ENCODE data around the gene CLCN6. TPM values are rescaled to one million over a fixed set of nuclear protein-coding genes. Genes with fewer than 3 reads are reported as not detected.

CLCN6 gene
- total RNA-seq, 4 donors from 2014 or later, result 14.8 to 38.4 (median 16.9) TPM

DNA sequence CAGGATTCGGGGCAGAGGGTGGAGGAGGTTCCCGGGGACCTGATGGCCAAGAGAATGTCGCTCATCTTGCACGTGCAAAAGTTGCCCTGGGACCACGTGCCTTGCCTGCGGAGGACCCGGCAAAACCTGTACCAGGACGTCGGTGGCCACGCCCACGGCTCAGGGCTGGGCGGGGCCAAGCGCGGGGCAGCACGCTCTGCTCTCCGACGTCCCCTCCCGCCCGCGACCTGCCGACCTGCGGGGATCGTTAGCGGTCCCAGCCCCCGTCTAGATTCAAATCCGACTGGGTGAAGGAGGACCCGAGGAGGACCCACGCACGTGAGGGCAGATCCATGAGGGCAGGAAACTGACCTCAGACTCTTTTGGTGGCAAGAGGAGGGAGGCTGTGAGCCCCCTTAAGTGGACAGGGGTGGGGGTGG is 44.0 kb upstream of the CLCN6 start, which contains the start of gene C1orf167:
TSS of gene C1orf167 (plus strand) at position 206 of the 419 bp plus-strand sequence. CDS start 2,208 bp downstream, outside the sequence.
- 10 to 23% methylated on average over 3 to 7 of the region's 29 CpGs for WGBS, 2 donors
- TF ChIP-seq, protein P1, sequence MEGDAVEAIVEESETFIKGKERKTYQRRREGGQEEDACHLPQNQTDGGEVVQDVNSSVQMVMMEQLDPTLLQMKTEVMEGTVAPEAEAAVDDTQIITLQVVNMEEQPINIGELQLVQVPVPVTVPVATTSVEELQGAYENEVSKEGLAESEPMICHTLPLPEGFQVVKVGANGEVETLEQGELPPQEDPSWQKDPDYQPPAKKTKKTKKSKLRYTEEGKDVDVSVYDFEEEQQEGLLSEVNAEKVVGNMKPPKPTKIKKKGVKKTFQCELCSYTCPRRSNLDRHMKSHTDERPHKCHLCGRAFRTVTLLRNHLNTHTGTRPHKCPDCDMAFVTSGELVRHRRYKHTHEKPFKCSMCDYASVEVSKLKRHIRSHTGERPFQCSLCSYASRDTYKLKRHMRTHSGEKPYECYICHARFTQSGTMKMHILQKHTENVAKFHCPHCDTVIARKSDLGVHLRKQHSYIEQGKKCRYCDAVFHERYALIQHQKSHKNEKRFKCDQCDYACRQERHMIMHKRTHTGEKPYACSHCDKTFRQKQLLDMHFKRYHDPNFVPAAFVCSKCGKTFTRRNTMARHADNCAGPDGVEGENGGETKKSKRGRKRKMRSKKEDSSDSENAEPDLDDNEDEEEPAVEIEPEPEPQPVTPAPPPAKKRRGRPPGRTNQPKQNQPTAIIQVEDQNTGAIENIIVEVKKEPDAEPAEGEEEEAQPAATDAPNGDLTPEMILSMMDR (IDR thresholded peaks at IDR 0.05), result no peak
- no peak for TF ChIP-seq POLR2A (IDR thresholded peaks at IDR 0.05)
- no peak within 1 kb of the TSS for H3K4me3 ChIP-seq (replicated peaks in 1 of 3)
- no peaks in the 10 kb centered on the region for H3K9me3 ChIP-seq
- H3K27ac ChIP-seq, result no peak within 1 kb of the TSS
- intact Hi-C loops (cut with DNase I), result no loop called here
- H3K27me3 ChIP-seq, result no peaks in the 10 kb centered on the region
- no peaks in the 10 kb centered on the region for H3K36me3 ChIP-seq
- H3K4me1 ChIP-seq, result peaks cover 0 to 5% of the 10 kb centered on the region in 2 donors
- DNase-seq, result peak; percentile 12 to 18

DNA sequence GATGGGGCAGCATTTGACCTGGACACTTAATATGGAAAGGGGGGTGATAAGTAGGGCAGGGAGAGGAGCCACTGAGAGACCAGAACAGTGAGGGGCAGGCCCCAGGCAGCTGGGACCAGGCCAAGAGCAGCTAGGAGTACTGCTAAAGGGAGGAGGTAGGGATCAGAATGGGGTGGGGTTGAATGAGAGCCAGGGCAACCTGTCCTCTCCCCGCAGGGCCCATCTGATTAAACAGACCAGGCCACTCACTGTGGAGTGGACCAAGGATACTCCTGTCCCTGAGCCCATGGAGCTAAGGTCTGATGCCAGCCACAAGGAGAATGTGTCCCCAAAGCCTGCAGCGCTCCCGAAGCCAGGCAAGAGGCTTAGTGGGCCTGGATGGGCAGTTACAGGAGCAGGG is 41.9 kb upstream of the CLCN6 start:
- Histone ChIP-seq H3K9me3 (no peaks in the 10 kb centered on the region), H3K27me3 (no peaks in the 10 kb centered on the region), H3K27ac (no peak overlapping the region), H3K4me3 (replicated peaks in 1 of 3) (no peak overlapping the region), H3K36me3 (no peaks in the 10 kb centered on the region), H3K4me1 (peaks cover 0 to 5% of the 10 kb centered on the region in 2 donors)
- peak in 1 of 2 donors; percentile 19 for DNase-seq
- 36 to 52% methylated on average over 1 to 3 of the region's 3 CpGs for WGBS, 2 donors
- intact Hi-C loops (cut with DNase I), result no loop called here
- no peak for TF ChIP-seq POLR2A (IDR thresholded peaks at IDR 0.05)
- TF ChIP-seq, protein P1 (IDR thresholded peaks at IDR 0.05), result no peak

DNA sequence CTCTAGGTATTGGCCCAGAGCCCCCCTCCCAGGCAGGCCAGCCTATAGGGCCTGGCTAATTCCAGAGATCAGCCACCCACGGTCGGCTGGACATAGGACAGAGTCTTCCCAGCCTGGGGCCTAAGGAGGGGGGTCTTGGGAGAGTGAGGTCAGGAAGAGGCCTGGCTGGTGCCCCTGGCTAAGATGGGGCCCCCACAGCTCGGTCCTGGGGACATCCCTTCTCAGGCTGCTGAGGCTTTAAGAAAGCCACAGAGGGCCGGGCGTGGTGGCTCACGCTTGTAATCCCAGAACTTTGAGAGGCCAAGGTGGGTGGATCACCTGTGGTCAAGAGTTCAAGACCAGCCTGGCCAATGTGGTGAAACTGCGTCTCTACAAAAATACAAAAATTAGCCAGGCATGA is 41.5 kb upstream of the CLCN6 start:
- intact Hi-C loops (cut with DNase I), result no loop called here
- Histone ChIP-seq H3K9me3 (no peaks in the 10 kb centered on the region), H3K4me1 (peaks cover 0 to 5% of the 10 kb centered on the region in 2 donors), H3K4me3 (replicated peaks in 1 of 3) (no peak overlapping the region), H3K36me3 (no peaks in the 10 kb centered on the region), H3K27me3 (no peaks in the 10 kb centered on the region), H3K27ac (no peak overlapping the region)
- WGBS, 2 donors, result 81 to 96% methylated on average over 4 to 5 of the region's 7 CpGs
- DNase-seq, result no peak
- TF ChIP-seq, protein P1 (IDR thresholded peaks at IDR 0.05), result no peak
- TF ChIP-seq POLR2A (IDR thresholded peaks at IDR 0.05), result no peak

DNA sequence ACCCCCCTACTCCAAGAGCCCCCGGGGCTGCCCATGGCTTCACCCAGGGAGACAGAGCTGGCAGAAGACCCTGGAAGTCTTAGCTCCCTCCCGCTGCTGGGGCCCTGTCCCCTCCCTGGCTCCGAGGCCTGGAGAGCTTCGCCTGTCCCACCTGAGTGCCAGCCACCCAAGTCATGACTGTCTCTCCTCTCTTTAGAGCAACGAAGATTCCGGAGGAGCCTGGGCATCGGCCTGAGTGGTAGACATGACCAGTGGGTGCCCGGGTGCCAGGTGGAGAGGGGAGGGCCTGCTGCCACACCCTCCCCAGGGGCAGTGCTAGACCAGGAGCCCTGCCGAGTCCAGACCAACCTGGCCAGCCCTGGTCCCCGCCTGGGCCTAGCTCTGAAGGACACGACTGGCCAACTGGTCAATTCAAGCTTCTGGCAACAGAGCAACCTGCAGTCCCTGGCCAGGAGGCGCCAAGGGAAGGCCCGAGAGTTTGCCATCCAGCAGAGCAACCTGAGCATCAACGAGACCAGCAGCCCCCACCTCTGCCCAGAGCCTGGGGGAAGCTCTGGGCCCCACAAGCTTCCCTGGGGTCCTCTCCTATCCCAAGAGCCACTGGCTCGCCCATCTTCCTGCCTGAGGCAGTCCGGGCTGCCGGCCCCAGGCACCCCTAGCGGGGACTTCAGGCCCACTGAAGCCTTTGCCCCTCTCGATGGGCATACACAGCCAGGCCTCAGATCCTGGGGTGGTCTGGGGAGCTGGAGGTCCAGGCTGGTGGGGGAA is 40.1 kb upstream of the CLCN6 start:
- peaks cover 0 to 5% of the 10 kb centered on the region in 2 donors for H3K4me1 ChIP-seq
- no peak for DNase-seq
- no peaks in the 10 kb centered on the region for H3K36me3 ChIP-seq
- WGBS, 2 donors, result 77 to 87% methylated on average over 6 to 8 of the region's 19 CpGs
- no peaks in the 10 kb centered on the region for H3K27me3 ChIP-seq
- H3K27ac ChIP-seq, result no peak overlapping the region
- H3K9me3 ChIP-seq, result no peaks in the 10 kb centered on the region
- H3K4me3 ChIP-seq (replicated peaks in 1 of 3), result no peak overlapping the region
- intact Hi-C loops (cut with DNase I), result no loop called here
- TF ChIP-seq, protein P1 (IDR thresholded peaks at IDR 0.05), result no peak

DNA sequence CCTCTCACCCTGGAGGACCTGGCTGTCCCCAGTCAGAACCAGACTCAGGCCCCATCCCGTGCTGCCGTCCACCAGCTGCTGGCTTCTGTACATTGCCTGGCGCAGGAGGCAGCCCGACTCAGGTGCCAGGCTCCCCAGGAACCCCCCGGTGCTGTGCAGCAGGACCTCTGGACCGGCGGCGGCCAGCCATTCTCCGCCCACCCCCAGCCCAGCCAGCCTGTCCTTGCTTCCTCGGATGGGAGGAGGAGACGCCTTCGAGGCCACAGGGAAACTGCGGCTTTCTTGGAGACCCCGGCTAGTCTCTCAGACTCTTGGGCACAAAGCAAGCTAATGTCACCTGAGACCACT is 39.6 kb upstream of the CLCN6 start:
- WGBS, 2 donors, result 70 to 79% methylated on average over 2 to 4 of the region's 14 CpGs
- Histone ChIP-seq H3K9me3 (no peaks in the 10 kb centered on the region), H3K36me3 (no peaks in the 10 kb centered on the region), H3K4me1 (peaks cover 0 to 5% of the 10 kb centered on the region in 2 donors), H3K4me3 (replicated peaks in 1 of 3) (no peak overlapping the region), H3K27me3 (no peaks in the 10 kb centered on the region), H3K27ac (no peak overlapping the region)
- no peak for DNase-seq
- intact Hi-C loops (cut with DNase I), result no loop called here
- TF ChIP-seq, protein P1 (IDR thresholded peaks at IDR 0.05), result no peak
- TF ChIP-seq POLR2A (IDR thresholded peaks at IDR 0.05), result no peak
